A673 (cell line): ENCODE results near the gene PRTN3.

Experiments
- CTCF ChIP-seq: fragments of 300-800, 200-600 bp; sonication (generic); conservative IDR thresholded peaks from 2 replicates; pipeline ENCODE4 v1.5.1; 2017; ENCODE audit warnings: low read depth, mild to moderate bottlenecking, antibody characterized with exemption, low read length, moderate library complexity, mixed read lengths
- EZH2 ChIP-seq: fragments of 200-600 bp; sonication (generic); IDR thresholded peaks from 2 replicates; pipeline ENCODE4 v1.6.1; 2017; ENCODE audit warnings: borderline replicate concordance, low read depth, mild to moderate bottlenecking, mixed read lengths, antibody characterized with exemption, low read length; ENCODE audit not compliant: poor library complexity, severe bottlenecking

- TF ChIP-seq CTCF: no peak
- no peak for TF ChIP-seq EZH2
These were observed 15.9 kb upstream of the PRTN3 start for GRCh38 chr19:824885-825284.
